Umbilical cord (tissue), 2 donors: Measurements from ENCODE around the gene ELSPBP1. TPM values are rescaled to one million over a fixed set of nuclear protein-coding genes. Genes with fewer than 3 reads are reported as not detected.
"Not testable (repeated sequence)": the region's sequence is repeated elsewhere in the genome, so short reads cannot be mapped to it uniquely, and the experiment has no call there.

ENCODE experiments used
- DNase-seq: peaks from one replicate; pipeline ENCODE4 v3.0.0-alpha.2; 2015; ENCODE audit warnings: low spot score
- total RNA-seq: library from RNA; depleted of rRNA; stranded (reverse); fragments of >200 nt; gene quantifications from one replicate; pipeline ENCODE4 v1.2.3, GENCODE V29; 2014; ENCODE audit warnings: low replicate concordance; ENCODE audit not compliant: insufficient read depth

Gene ELSPBP1
- total RNA-seq: not detected

DNA sequence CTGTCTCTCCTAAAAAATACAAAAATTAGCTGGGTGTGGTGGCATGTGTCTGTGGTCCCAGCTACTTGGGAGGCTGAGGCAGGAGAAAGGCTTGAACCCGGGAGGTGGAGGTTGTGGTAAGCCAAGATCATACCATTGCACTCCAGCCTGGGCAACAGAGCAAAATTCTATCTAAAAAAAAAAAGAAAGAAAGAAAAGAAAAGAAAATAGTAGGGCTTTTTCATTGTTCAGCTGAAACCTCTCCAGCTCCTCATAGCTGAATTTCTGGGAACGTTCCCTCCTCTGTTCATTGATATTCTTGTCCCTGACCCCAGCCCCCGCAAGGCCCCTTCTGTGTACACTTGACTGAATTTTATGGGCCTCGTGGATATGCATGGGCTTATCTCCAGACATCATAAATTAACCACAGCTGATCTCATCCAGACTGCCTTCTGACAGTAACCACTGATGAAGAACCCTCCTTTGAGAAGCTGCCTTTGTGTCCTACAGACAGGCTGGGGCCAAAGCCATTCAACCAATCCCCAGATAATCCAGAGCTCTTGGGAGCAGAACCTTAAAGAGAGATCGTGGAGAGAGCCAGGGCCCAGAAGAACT, at the start of gene ELSPBP1:
Gene ELSPBP1 (plus strand): TSS at position 424 of the 594 bp plus-strand sequence. CDS start 14,036 bp downstream, outside the sequence.
- DNase-seq: peak; percentile 15

DNA sequence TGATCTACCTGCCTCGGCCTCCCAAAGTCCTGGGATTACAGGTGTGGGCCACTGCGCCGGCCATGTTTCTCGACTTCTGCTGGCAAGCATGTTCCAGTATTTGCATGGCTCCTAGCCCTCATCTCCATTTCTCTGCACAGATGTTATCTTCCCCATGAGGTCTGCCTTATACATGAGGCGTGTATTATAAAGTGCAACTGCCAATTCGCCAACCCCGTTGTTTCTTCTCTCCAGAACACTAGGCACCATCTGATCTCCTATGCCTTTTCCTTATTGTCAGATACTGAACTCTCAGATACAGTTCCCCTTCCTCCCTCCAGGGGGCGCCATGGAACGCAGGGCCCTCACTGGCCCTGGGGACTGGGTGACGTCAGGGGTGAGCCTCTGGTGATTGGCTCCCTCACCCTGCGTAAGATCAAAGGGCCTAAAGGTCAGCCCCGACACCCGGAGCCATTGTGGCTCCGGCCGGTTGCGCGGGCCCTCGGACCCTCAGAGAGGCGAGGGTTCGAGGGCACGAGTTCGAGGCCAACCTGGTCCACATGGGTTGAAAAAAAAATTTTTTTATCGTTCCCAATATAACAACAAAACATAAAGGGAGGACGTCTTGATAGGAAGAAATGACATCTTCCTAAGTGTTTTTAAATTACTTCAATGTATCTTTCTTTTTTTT, 44.4 kb upstream of the ELSPBP1 start:
- DNase-seq: not testable (repeated sequence)

DNA sequence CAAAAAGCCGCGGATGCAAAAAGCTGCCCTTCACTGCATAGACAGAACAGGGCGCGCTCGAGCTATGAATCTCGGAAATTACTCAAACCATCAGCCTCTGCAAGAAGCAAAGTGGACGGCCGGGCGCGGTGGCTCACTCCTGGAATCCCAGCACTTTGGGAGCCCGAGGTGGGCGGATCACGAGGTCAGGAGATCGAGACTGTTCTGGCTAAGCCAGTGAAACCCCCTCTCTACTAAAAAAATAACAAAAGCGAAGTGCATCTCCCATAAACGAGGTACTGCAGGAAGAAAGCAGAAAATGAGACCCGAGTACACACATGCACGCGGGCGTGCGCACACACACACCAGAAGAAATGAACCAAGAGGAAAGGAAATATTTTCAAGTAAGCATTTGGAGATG, 42.3 kb upstream of the ELSPBP1 start:
- not testable (repeated sequence) for DNase-seq

DNA sequence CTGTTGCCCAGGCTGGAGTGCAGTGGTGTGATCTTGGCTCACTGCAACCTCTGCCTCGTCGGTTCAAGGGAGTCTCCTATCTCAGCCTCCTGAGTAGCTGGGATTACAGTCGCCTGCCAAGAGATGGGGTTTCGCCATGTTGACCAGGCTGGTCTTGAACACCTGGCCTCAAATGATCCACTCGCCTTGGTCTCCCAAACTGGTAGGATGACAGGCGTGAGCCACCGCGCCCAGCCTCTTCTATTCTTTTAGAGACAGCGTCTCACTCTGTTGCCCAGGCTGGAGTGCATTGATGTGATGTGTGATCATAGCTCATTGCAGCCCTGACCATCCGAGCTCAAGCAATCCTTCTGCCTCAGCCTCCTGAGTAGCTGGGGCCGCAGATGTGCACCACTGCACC, 38.5 kb upstream of the ELSPBP1 start:
- not testable (repeated sequence) for DNase-seq

DNA sequence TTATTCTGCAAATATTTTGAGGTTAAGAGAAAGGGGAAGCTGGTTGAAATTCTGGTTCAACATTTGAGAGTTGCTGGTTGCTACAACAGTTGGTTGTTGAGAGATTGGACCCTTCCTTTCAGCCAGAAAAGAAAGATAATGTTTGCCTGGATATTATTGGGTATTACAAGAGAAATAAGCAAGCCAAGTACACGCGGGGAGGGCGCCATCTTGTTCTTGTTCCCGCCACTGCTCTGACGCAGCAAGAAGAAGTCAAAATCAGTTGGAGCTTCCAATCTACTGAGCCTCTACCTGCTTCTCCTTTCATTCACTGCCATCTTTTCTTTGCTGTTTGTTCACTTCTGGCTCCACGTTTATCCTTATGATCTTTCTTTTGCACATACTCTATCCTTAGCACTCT, 20.9 kb upstream of the ELSPBP1 start:
- no peak for DNase-seq

DNA sequence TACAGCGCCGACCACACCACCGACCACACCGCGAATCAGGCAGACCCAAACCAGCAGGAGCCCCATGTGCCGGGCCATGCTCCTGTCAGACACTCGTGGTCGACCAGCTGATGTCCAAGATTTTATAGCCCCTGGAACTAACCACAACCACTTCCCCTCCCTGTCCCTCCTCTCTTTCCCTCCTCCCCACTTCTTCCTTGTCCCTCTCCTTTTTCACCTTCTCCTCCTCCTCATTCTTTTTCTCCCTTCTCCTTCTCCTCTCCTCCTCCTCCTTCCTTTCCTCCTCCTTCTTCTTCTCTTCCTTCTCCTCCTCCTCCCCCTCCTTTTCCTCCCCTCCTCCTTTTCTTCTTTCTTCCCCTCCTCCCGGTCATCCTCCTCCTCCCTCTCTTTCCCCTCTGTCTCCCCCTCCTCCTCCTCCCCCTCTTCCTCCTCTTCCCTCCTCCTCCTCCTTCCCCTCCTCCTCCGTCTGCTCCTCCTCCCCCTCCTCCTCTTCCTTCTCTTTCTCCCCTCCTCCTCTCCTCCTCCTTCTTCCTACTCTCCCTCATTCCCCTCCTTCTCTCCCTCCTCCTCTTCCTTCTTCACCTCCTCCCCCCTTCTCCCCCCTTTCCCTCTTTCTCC, 3.1 kb upstream of the ELSPBP1 start:
- DNase-seq: no peak

DNA sequence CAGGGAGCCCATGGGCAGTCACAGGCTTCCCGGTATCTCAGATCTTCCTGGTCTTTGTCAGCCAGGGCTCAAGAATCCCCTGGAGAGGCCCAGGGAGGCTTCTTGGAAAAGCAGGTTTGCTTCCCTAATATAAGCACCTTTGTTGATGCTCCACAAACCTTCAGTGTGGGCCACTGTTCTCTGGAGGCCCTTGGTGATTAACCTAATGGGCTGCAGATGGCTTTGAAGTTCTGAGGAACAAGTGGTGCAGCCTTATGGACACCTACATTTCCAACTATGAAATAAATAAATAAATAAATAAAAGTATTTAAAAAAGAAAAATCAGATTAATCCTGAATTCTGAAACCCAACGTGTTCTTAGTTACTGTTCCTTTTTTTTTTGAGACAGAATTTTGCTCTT, 2.4 kb upstream of the ELSPBP1 start, which contains the start of gene BSPH1:
Gene BSPH1 (minus strand): TSS at position 101 of the 400 bp plus-strand sequence. CDS start 89 bp downstream, at position 12.
- no peak for DNase-seq

- no peak for DNase-seq
These were observed 1.8 kb downstream of the ELSPBP1 start for GRCh38 chr19:47996230-47996727.

GRCh38 chr19:47998800-47999199, 4.4 kb downstream of the ELSPBP1 start:
- no peak for DNase-seq

- DNase-seq: no peak
These were observed 6.4 kb downstream of the ELSPBP1 start for GRCh38 chr19:48000846-48001245.

- DNase-seq: no peak
These were observed 9.8 kb downstream of the ELSPBP1 start for GRCh38 chr19:48004236-48004635.

GRCh38 chr19:48006762-48007161, 12.3 kb downstream of the ELSPBP1 start:
- DNase-seq: no peak

GRCh38 chr19:48010932-48011758, 16.7 kb downstream of the ELSPBP1 start:
- no peak for DNase-seq

DNA sequence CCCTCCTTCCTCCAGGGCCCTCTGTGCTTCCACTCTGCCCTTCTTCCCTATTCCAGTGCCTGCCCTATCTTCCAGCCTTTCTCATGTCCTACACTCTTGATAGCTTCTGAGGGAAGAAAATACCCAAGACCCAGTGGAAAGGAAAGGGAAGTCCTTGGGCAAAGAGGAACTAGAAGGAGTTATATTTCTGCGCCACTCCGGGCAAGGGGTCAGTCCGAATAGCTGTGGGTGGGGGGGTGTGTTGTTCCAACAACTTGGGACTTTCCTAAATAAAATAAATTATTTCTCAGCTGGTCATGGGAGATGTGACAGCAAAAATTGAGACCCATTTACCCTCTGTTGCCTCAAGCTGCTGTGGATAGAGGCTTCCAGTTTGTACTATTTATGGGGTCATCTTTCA, 26.3 kb downstream of the ELSPBP1 start:
- no peak for DNase-seq

- no peak for DNase-seq
These were observed 28.6 kb downstream of the ELSPBP1 start for GRCh38 chr19:48023011-48023410.

DNA sequence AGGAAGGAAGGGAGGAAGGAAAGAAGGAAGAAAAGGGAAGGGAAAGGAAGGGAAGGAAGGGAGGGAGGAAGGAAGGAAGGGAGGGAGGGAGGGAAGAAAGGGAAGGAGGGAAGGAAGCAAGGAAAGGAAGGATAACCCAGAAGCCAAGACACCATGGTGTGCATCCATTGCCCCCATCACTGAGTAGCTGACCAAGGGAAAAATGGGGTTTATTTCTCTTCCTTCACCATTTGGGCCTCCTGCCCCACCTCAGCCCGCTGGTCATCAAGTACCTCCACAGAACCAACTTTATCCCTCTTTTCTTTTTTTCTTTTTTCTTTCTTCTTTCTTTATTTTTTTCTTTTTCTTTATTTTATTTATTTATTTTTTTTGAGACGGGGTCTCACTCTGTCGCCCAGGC, 29.1 kb downstream of the ELSPBP1 start:
- no peak for DNase-seq

DNA sequence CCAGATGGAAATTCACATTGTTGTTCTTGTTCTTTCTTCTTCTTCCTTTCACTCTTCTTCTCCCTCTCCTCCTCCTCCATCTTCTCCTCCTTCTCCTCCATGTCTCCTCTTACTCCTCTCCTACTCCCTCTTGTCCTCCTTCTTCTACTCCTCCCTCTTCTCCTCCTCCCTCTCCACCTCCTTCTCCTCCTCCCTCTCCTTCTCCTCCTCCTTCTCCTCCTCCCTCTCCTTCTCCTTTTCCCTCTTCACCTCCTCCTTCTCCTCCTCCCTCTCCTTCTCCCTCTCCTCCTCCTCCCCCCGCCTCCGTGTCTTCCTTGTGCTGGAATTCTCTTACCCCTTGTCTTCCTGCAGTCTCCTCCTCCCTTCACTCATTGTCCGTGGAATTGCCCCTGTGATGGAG, 31.0 kb downstream of the ELSPBP1 start:
- no peak for DNase-seq

DNA sequence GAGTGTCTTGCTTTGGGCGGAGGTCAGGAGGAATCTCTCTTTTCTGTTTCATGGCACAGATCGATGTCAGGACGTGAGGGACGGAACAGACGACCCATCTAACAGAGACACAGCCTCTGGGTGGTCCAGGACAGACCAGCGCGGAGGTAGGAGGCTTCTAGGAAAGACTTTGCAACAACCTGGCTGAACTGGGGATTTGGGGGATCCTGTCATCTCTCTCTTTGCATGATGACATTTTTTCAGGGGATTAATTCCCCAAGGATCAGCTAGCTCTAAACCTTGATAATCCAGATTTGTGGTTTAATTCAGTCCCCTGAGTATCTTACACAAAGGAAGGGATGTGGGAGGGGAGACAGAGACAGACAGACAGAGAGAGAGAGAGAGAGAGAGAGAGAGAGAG, 35.0 kb downstream of the ELSPBP1 start:
- no peak for DNase-seq

- no peak for DNase-seq
These were observed 35.6 kb downstream of the ELSPBP1 start for GRCh38 chr19:48030073-48030472.

GRCh38 chr19:48033604-48034003, 39.2 kb downstream of the ELSPBP1 start:
- DNase-seq: no peak

DNA sequence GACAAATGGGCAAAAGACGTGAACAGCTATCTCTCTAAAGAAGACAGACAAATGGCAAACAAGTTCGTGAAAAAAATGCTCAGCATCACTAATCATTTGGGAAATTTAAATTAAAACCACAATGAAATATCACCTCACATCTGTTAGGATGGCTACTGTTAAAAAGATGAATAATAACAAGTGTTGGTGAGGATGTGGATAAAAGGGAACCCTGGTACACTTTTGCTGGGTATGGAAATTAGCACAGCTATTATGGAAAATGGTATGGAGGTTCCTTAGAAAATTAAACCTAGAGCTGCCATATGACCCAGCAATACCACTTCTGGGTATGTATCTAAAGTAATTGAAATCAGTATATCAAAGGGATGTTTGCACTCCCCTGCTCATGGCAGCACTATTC, 42.3 kb downstream of the ELSPBP1 start:
- no peak for DNase-seq
